NCI-H460 (cell line): Measurements from ENCODE around the gene EME1. TPM values are rescaled to one million over a fixed set of nuclear protein-coding genes. Genes with fewer than 3 reads are reported as not detected.

Source experiments
- DNase-seq: peaks from one replicate; pipeline ENCODE4 v3.0.0-alpha.2; 2016; ENCODE audit warnings: low read depth; ENCODE audit errors: extremely low read depth
- total RNA-seq: library from RNA; depleted of rRNA; stranded (reverse); fragments of >200 nt; shearing (Covaris generic); gene quantifications from 2 replicates; pipeline ENCODE4 v1.2.3, GENCODE V29; 2014

Gene EME1
- total RNA-seq, 1 experiment from 2014 or later: 14.1 TPM

- DNase-seq: no peak
These were observed 25.7 kb upstream of the EME1 start for GRCh38 chr17:50347117-50347893.

GRCh38 chr17:50347894-50348291 is 25.1 kb upstream of the EME1 start:
- no peak for DNase-seq

GRCh38 chr17:50348522-50349242 is 24.3 kb upstream of the EME1 start:
- no peak for DNase-seq

GRCh38 chr17:50349243-50349600 is 23.8 kb upstream of the EME1 start:
- no peak for DNase-seq

GRCh38 chr17:50350733-50351132 is 22.3 kb upstream of the EME1 start:
- DNase-seq: no peak

GRCh38 chr17:50352072-50352692 is 20.8 kb upstream of the EME1 start:
- no peak for DNase-seq

- no peak for DNase-seq
These were observed 20.1 kb upstream of the EME1 start for GRCh38 chr17:50352693-50353599.

- DNase-seq: no peak
These were observed 19.3 kb upstream of the EME1 start for GRCh38 chr17:50353600-50354195.

- no peak for DNase-seq
These were observed 18.8 kb upstream of the EME1 start for GRCh38 chr17:50354198-50354597.

- no peak for DNase-seq
These were observed 18.3 kb upstream of the EME1 start for GRCh38 chr17:50354776-50355175.

- no peak for DNase-seq
These were observed 17.7 kb upstream of the EME1 start for GRCh38 chr17:50355336-50355700.

- DNase-seq: no peak
These were observed 17.2 kb upstream of the EME1 start for GRCh38 chr17:50355701-50356341.

- DNase-seq: no peak
These were observed 16.6 kb upstream of the EME1 start for GRCh38 chr17:50356418-50356817.

GRCh38 chr17:50356892-50357510 is 16.0 kb upstream of the EME1 start:
- DNase-seq: no peak

- DNase-seq: no peak
These were observed 14.9 kb upstream of the EME1 start for GRCh38 chr17:50358177-50358576.

GRCh38 chr17:50359005-50359699 is 13.9 kb upstream of the EME1 start:
- no peak for DNase-seq

- DNase-seq: no peak
These were observed 13.0 kb upstream of the EME1 start for GRCh38 chr17:50359998-50360461.

- no peak for DNase-seq
These were observed 12.4 kb upstream of the EME1 start for GRCh38 chr17:50360486-50361115.
